ENCODE data around the gene POLR1G. TPM values are rescaled to one million over a fixed set of nuclear protein-coding genes. Genes with fewer than 3 reads are reported as not detected.
"Not testable (repeated sequence)": the region's sequence is repeated elsewhere in the genome, so short reads cannot be mapped to it uniquely, and the experiment has no call there.

POLR1G gene
- total RNA-seq, 4 donors from 2014 or later = 2.9 to 8.7 (median 6.0) TPM

DNA sequence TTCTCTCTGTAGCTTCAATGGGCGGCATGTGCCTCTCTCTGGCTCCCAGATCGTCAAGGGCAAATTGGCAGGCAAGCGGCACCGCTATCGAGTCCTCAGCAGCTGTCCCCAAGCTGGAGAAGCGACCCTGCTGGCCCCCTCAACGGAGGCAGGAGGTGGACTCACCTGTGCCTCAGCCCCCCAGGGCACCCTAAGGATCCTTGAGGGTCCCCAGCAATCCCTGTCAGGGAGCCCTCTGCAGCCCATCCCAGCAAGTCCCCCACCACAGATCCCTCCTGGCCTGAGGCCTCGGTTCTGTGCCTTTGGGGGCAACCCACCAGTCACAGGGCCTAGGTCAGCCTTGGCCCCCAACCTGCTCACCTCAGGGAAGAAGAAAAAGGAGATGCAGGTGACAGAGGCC is 1.7 kb downstream of the POLR1G start:
- H3K4me3 ChIP-seq = no peak overlapping the region
- intact Hi-C loops (cut with DNase I) = no loop called here
- peaks cover 0 to 21% (median 9%) of the 10 kb centered on the region in 4 donors for H3K27me3 ChIP-seq
- H3K27ac ChIP-seq (replicated peaks in 1 of 4) = no peak overlapping the region
- TF ChIP-seq EP300 (IDR thresholded peaks at IDR 0.05) (no peak), POLR2A (IDR thresholded peaks at IDR 0.05; ENCODE audit: low read depth) (no peak), POLR2AphosphoS5 (IDR thresholded peaks at IDR 0.05) (no peak)
- TF ChIP-seq, protein P1, sequence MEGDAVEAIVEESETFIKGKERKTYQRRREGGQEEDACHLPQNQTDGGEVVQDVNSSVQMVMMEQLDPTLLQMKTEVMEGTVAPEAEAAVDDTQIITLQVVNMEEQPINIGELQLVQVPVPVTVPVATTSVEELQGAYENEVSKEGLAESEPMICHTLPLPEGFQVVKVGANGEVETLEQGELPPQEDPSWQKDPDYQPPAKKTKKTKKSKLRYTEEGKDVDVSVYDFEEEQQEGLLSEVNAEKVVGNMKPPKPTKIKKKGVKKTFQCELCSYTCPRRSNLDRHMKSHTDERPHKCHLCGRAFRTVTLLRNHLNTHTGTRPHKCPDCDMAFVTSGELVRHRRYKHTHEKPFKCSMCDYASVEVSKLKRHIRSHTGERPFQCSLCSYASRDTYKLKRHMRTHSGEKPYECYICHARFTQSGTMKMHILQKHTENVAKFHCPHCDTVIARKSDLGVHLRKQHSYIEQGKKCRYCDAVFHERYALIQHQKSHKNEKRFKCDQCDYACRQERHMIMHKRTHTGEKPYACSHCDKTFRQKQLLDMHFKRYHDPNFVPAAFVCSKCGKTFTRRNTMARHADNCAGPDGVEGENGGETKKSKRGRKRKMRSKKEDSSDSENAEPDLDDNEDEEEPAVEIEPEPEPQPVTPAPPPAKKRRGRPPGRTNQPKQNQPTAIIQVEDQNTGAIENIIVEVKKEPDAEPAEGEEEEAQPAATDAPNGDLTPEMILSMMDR (IDR thresholded peaks at IDR 0.05) = no peak
- 88% methylated on average over 7 of the region's 8 CpGs for WGBS
- no peaks in the 10 kb centered on the region for H3K9me3 ChIP-seq
- no peak for DNase-seq (ENCODE audit: extremely low spot score)
- H3K36me3 ChIP-seq = peaks cover 3 to 29% (median 12%) of the 10 kb centered on the region in 4 donors
- peaks cover 21 to 40% (median 36%) of the 10 kb centered on the region in 4 donors for H3K4me1 ChIP-seq

DNA sequence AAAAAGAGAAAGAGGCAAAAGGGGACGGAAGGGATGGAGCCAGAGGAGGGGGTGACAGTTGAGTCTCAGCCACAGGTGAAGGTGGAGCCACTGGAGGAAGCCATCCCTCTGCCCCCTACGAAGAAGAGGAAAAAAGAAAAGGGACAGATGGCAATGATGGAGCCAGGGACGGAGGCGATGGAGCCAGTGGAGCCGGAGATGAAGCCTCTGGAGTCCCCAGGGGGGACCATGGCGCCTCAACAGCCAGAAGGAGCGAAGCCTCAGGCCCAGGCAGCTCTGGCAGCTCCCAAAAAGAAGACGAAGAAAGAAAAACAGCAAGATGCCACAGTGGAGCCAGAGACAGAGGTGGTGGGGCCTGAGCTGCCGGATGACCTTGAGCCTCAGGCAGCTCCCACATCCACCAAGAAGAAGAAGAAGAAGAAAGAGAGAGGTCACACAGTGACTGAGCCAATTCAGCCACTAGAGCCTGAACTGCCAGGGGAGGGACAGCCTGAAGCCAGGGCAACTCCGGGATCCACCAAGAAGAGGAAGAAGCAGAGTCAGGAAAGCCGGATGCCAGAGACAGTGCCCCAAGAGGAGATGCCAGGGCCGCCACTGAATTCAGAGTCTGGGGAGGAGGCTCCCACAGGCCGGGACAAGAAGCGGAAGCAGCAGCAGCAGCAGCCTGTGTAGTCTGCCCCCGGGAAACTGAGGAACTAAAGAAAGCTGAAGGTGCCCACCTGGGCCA is 2.5 kb downstream of the POLR1G start:
- no peak overlapping the region for H3K27ac ChIP-seq (replicated peaks in 1 of 4)
- H3K9me3 ChIP-seq = no peaks in the 10 kb centered on the region
- WGBS = 85% methylated on average over 15 of the region's 15 CpGs
- intact Hi-C loops (cut with DNase I) = no loop called here
- no peak for DNase-seq (ENCODE audit: extremely low spot score)
- H3K36me3 ChIP-seq = peaks cover 12 to 37% (median 21%) of the 10 kb centered on the region in 4 donors
- TF ChIP-seq POLR2A (IDR thresholded peaks at IDR 0.05; ENCODE audit: low read depth) = no peak
- TF ChIP-seq, protein P1 (IDR thresholded peaks at IDR 0.05) = no peak
- TF ChIP-seq EP300 (IDR thresholded peaks at IDR 0.05) = no peak
- no peak for TF ChIP-seq POLR2AphosphoS5 (IDR thresholded peaks at IDR 0.05)
- H3K27me3 ChIP-seq = peaks cover 0 to 12% (median 7%) of the 10 kb centered on the region in 4 donors
- peaks cover 15 to 33% (median 28%) of the 10 kb centered on the region in 4 donors for H3K4me1 ChIP-seq
- no peak overlapping the region for H3K4me3 ChIP-seq

DNA sequence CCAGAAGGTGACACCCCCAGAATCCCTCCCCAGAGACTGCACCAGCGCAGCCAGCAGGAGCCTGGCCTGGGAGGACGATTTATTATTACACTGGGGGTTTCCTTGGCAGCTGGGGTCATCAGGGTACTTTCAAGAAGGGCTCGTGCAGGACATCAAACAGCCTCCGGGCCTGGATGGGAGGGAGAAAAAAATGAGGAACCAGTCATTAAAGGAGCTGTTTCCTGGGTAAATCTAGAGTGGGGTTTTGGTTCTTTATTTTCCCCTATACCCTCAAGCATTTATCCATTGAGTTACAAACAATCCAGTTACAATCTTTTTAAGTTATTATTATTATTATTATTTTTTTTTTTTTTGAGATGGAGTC is 3.1 kb downstream of the POLR1G start:
- H3K27me3 ChIP-seq = peaks cover 0 to 7% (median 4%) of the 10 kb centered on the region in 4 donors
- 41% methylated on average over 4 of the region's 4 CpGs for WGBS
- H3K27ac ChIP-seq (replicated peaks in 1 of 4) = no peak overlapping the region
- H3K4me3 ChIP-seq = no peak overlapping the region
- H3K9me3 ChIP-seq = no peaks in the 10 kb centered on the region
- intact Hi-C loops (cut with DNase I) = no loop called here
- H3K36me3 ChIP-seq = peaks cover 12 to 43% (median 26%) of the 10 kb centered on the region in 4 donors
- H3K4me1 ChIP-seq = peaks cover 12 to 27% (median 23%) of the 10 kb centered on the region in 4 donors
- no peak for DNase-seq (ENCODE audit: extremely low spot score)
- TF ChIP-seq EP300 (IDR thresholded peaks at IDR 0.05) = no peak
- TF ChIP-seq, protein P1 (IDR thresholded peaks at IDR 0.05) = no peak
- no peak for TF ChIP-seq POLR2AphosphoS5 (IDR thresholded peaks at IDR 0.05)
- TF ChIP-seq POLR2A (IDR thresholded peaks at IDR 0.05; ENCODE audit: low read depth) = no peak

DNA sequence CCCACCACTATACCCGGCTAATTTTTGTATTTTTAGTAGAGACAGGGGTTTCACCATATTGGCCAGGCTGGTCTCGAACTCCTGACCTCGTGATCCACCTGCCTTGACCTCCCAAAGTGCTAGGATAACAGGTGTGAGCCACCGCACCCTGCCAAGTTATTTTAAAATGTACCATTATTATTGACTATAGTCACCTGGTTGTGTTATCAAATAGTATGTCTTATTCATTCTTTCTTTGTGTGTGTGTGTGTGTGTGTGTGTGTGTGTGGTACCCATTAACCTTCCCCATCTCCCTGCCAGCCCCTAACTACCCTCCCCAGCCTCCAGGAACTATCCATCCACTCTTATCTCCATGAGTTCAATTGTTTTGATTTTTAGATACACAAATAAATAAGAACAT is 3.9 kb downstream of the POLR1G start:
- H3K4me3 ChIP-seq; H3K9me3 ChIP-seq; H3K27ac ChIP-seq (replicated peaks in 1 of 4); intact Hi-C loops (cut with DNase I); H3K27me3 ChIP-seq; DNase-seq (ENCODE audit: extremely low spot score): not testable (repeated sequence)
- peaks cover 12 to 19% (median 16%) of the 10 kb centered on the region in 4 donors for H3K4me1 ChIP-seq
- WGBS = 98% methylated on average over 4 of the region's 4 CpGs
- H3K36me3 ChIP-seq = peaks cover 12 to 49% (median 31%) of the 10 kb centered on the region in 4 donors

DNA sequence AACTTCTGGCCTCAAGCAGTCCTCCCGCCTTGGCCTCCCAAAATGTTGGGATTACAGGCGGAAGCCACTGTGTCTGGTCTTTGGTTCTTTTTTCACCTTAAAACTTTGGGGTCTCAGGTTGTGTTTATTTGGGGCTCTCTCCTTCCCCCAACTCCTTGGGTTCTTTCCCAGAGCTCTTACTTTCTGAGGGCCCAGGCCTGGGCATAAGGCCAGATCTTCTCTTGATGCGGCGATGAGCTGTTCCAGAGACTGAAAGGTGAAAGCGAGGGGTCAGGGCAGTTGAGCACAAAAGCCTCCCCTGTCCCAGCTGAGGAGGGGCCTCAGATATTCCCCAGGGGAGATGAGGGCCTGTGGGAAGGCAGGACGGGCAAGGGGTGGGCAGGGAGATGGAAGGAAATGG is 7.1 kb downstream of the POLR1G start:
- 87% methylated on average over 6 of the region's 6 CpGs for WGBS
- Histone ChIP-seq H3K4me1 (peaks cover 10 to 18% (median 15%) of the 10 kb centered on the region in 4 donors), H3K27ac (replicated peaks in 1 of 4) (no peak overlapping the region), H3K36me3 (peaks cover 12 to 81% (median 60%) of the 10 kb centered on the region in 4 donors), H3K27me3 (no peaks in the 10 kb centered on the region), H3K4me3 (no peak overlapping the region), H3K9me3 (no peaks in the 10 kb centered on the region)
- TF ChIP-seq POLR2A (IDR thresholded peaks at IDR 0.05; ENCODE audit: low read depth) (no peak), EP300 (IDR thresholded peaks at IDR 0.05) (no peak), POLR2AphosphoS5 (IDR thresholded peaks at IDR 0.05) (no peak)
- TF ChIP-seq, protein P1 (IDR thresholded peaks at IDR 0.05) = no peak
- DNase-seq (ENCODE audit: extremely low spot score) = no peak
- intact Hi-C loops (cut with DNase I) = no loop called here
